Suprapubic skin (tissue), 4 donors: ENCODE results near the gene KHDRBS2.

Source experiments
- EP300 ChIP-seq: sonication (generic); formaldehyde crosslinking; IDR thresholded peaks from one replicate; pipeline ENCODE4 v1.6.1; 2017; ENCODE audit warnings: antibody characterized with exemption
- POLR2A ChIP-seq, 2 donors: fragments of 450-650 bp; IDR thresholded peaks; one replicate each; pipeline ENCODE4 v1.6.1; 2017; ENCODE audit warnings: antibody characterized with exemption in 2 of 2, mild to moderate bottlenecking in 2 of 2, moderate library complexity in 2 of 2
- POLR2AphosphoS5 ChIP-seq, 3 donors: sonication (generic); formaldehyde crosslinking; IDR thresholded peaks; one replicate each; pipeline ENCODE4 v1.6.1; 2017; ENCODE audit warnings: antibody characterized with exemption in 3 of 3
- TF ChIP-seq, protein P1 (sequence below), 2 donors: fragments of 200-600 bp in 1 of 2; fragments of 450-650 bp in 1 of 2; sonication (generic) in 1 of 2; IDR thresholded peaks; one replicate each; pipeline ENCODE4 v1.5.1; 2016 to 2019; ENCODE audit warnings: antibody characterized with exemption in 2 of 2, mild to moderate bottlenecking in 1 of 2, moderate library complexity in 1 of 2

GRCh38 chr6:62262283-62262682 is 23.7 kb downstream of the KHDRBS2 start:
- TF ChIP-seq, protein P1, sequence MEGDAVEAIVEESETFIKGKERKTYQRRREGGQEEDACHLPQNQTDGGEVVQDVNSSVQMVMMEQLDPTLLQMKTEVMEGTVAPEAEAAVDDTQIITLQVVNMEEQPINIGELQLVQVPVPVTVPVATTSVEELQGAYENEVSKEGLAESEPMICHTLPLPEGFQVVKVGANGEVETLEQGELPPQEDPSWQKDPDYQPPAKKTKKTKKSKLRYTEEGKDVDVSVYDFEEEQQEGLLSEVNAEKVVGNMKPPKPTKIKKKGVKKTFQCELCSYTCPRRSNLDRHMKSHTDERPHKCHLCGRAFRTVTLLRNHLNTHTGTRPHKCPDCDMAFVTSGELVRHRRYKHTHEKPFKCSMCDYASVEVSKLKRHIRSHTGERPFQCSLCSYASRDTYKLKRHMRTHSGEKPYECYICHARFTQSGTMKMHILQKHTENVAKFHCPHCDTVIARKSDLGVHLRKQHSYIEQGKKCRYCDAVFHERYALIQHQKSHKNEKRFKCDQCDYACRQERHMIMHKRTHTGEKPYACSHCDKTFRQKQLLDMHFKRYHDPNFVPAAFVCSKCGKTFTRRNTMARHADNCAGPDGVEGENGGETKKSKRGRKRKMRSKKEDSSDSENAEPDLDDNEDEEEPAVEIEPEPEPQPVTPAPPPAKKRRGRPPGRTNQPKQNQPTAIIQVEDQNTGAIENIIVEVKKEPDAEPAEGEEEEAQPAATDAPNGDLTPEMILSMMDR (IDR thresholded peaks at IDR 0.05), result no peak
- TF ChIP-seq POLR2AphosphoS5 (IDR thresholded peaks at IDR 0.05) (no peak), POLR2A (IDR thresholded peaks at IDR 0.05) (no peak), EP300 (no peak)
